ENCODE data around the gene BMAL1. TPM values are rescaled to one million over a fixed set of nuclear protein-coding genes. Genes with fewer than 3 reads are reported as not detected.

BMAL1 gene
- polyA plus RNA-seq, 1 experiment = 12.5 TPM

DNA sequence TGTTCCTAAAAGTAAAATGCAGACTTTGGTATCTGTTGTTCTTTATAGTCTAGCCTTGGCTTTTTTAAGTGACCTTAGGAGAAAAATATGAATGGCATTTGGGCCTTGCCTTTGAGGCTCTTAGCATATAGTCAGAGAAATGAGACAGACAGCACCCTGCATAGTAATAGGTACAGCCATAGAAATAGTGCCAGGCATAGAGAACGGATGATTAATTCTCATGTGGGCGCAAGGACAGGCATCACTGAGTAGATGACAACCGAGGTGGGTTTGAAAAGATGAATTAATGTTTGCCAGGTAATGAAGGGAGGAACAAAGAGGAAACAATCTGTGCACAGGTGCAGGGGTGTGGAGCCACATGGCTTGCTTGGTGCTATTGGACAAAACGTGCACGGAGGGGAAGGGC lies 90.5 kb downstream of the BMAL1 start:
- no peak for DNase-seq (ENCODE audit: low read depth, low spot score)
- POLR2A ChIA-PET = no interaction called here

DNA sequence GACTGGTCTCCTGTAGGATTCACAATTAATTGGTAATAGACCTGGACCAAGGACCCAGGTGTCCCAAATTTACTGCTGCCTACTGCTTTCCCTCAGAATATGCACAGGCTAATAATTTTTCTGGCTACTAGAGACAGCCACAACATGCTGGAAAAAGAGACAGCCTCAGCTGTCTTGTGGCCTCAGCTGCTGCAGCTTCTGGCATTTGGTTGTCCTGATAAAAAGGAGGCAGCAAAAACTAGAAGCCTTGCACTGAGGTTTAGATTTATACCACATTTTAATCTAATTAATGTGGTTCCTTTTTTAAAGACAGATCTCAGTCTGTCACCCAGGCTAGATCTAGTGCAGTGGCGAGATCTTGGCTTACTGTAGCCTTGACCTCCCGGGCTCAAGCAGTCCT lies 95.6 kb downstream of the BMAL1 start:
- Histone ChIP-seq H3K27me3 (ENCODE audit: control insufficient read depth, insufficient read depth, low read length) (no peaks in the 10 kb centered on the region), H3K9me3 (ENCODE audit: control insufficient read depth, insufficient read depth, low read length) (no peaks in the 10 kb centered on the region), H3K4me3 (ENCODE audit: low read depth, low read length) (no peak overlapping the region), H3K27ac (ENCODE audit: low read depth, low read length) (no peak overlapping the region)
- POLR2A ChIA-PET = no interaction called here
- no peak for DNase-seq (ENCODE audit: low read depth, low spot score)
- CTCF ChIA-PET = interaction anchor here (4.8 kb wide), 1 partner anchor 11 kb away, joined by 26 read pairs; no protein-coding TSS in a partner anchor
- TF ChIP-seq, protein P1, sequence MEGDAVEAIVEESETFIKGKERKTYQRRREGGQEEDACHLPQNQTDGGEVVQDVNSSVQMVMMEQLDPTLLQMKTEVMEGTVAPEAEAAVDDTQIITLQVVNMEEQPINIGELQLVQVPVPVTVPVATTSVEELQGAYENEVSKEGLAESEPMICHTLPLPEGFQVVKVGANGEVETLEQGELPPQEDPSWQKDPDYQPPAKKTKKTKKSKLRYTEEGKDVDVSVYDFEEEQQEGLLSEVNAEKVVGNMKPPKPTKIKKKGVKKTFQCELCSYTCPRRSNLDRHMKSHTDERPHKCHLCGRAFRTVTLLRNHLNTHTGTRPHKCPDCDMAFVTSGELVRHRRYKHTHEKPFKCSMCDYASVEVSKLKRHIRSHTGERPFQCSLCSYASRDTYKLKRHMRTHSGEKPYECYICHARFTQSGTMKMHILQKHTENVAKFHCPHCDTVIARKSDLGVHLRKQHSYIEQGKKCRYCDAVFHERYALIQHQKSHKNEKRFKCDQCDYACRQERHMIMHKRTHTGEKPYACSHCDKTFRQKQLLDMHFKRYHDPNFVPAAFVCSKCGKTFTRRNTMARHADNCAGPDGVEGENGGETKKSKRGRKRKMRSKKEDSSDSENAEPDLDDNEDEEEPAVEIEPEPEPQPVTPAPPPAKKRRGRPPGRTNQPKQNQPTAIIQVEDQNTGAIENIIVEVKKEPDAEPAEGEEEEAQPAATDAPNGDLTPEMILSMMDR (IDR thresholded peaks at IDR 0.05; ENCODE audit: low read depth, low read length) = no peak

More for the DNA sequence above, 90.5 kb downstream of the BMAL1 start:
- Histone ChIP-seq H3K27ac (ENCODE audit: low read depth, low read length) (no peak overlapping the region), H3K27me3 (ENCODE audit: control insufficient read depth, insufficient read depth, low read length) (no peaks in the 10 kb centered on the region), H3K4me3 (ENCODE audit: low read depth, low read length) (no peak overlapping the region), H3K9me3 (ENCODE audit: control insufficient read depth, insufficient read depth, low read length) (no peaks in the 10 kb centered on the region)
- TF ChIP-seq, protein P1 (IDR thresholded peaks at IDR 0.05; ENCODE audit: low read depth, low read length) = no peak
- CTCF ChIA-PET = interaction anchor here (1.5 to 1.9 kb wide), 3 partner anchors 14 to 96 kb away, joined by 4 to 6 read pairs (median 5); no protein-coding TSS in a partner anchor

DNA sequence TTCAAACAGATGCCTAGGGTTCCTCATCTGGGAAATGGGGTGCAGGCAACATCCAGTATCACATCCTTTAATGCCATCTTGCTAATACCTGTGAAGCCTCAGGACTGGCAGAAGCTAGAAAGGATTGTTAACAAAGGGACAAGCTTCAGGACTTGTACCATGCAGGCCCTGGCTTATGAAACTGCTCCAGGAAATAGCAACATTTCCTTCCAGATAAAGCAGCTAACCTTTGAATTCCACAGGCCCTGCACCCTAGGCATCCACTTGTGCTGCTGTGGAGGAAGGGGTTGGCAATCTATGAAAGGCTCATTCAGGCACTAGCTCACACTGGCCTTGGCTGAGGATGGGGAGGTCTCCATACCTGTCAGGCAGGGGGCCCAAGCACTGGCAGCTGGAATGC lies 98.2 kb downstream of the BMAL1 start:
- TF ChIP-seq, protein P1 (IDR thresholded peaks at IDR 0.05; ENCODE audit: low read depth, low read length) = no peak
- no peak overlapping the region for H3K4me3 ChIP-seq (ENCODE audit: low read depth, low read length)
- no peak overlapping the region for H3K27ac ChIP-seq (ENCODE audit: low read depth, low read length)
- POLR2A ChIA-PET = no interaction called here
- CTCF ChIA-PET = interaction anchor here (0.9 to 4.8 kb wide), 4 partner anchors 9 to 166 kb away, joined by 3 to 26 read pairs (median 5); no protein-coding TSS in a partner anchor
- H3K9me3 ChIP-seq (ENCODE audit: control insufficient read depth, insufficient read depth, low read length) = no peaks in the 10 kb centered on the region
- DNase-seq (ENCODE audit: low read depth, low spot score) = no peak
- H3K27me3 ChIP-seq (ENCODE audit: control insufficient read depth, insufficient read depth, low read length) = no peaks in the 10 kb centered on the region

DNA sequence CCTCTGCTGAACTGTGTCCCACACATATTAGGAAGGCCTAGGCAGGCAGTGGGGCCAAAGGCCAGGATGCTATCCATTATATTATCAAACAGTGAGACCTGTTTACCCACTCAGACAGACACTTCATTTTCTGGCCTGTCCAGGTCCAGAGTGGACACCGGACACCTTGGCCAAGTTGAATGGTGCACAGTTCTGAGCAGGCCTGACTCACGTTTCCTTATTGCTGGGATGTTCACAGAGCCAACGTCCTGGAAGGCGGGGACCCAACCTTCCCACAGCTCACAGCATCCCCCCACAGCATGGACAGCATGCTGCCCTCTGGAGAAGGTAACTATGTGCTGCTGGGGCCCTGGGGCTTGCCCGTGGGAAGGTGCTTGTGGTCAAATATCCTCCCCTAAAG lies 98.8 kb downstream of the BMAL1 start:
- Histone ChIP-seq H3K4me3 (ENCODE audit: low read depth, low read length) (no peak overlapping the region), H3K9me3 (ENCODE audit: control insufficient read depth, insufficient read depth, low read length) (no peaks in the 10 kb centered on the region), H3K27me3 (ENCODE audit: control insufficient read depth, insufficient read depth, low read length) (no peaks in the 10 kb centered on the region), H3K27ac (ENCODE audit: low read depth, low read length) (no peak overlapping the region)
- DNase-seq (ENCODE audit: low read depth, low spot score) = no peak
- CTCF ChIA-PET = interaction anchor here (1.1 to 4.8 kb wide), 2 partner anchors 8 to 33 kb away, joined by 4 to 26 read pairs; no protein-coding TSS in a partner anchor
- TF ChIP-seq, protein P1 (IDR thresholded peaks at IDR 0.05; ENCODE audit: low read depth, low read length) = no peak
- POLR2A ChIA-PET = no interaction called here

DNA sequence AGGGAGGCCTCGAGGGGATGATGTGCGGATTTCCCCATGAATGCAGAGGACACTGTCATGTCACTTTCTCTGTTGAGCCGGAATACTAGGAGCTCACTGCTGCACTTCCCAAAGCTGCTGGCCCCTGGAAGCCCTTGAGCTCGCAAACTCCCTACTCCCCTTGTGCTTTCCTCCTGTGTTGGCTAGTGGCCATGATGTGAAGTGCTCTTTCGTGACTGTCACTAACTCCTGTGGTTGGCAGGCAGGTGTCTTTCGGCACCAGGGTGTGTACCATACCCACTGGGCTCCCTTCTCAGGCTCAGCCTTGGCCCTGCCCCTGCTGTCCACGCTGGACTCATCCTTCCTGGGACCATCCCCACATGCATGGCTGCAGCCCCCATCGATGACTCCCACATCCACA lies 99.2 kb downstream of the BMAL1 start:
- POLR2A ChIA-PET = no interaction called here
- no peak for DNase-seq (ENCODE audit: low read depth, low spot score)
- Histone ChIP-seq H3K27ac (ENCODE audit: low read depth, low read length) (no peak overlapping the region), H3K9me3 (ENCODE audit: control insufficient read depth, insufficient read depth, low read length) (no peaks in the 10 kb centered on the region), H3K4me3 (ENCODE audit: low read depth, low read length) (no peak overlapping the region), H3K27me3 (ENCODE audit: control insufficient read depth, insufficient read depth, low read length) (no peaks in the 10 kb centered on the region)
- CTCF ChIA-PET = interaction anchor here (1.1 kb wide), 1 partner anchor 33 kb away, joined by 4 read pairs; no protein-coding TSS in a partner anchor
- TF ChIP-seq, protein P1 (IDR thresholded peaks at IDR 0.05; ENCODE audit: low read depth, low read length) = no peak
